ENCODE results near the gene SYNE1.

SYNE1 gene

GRCh38 chr6:152123076-152123475 is 514.1 kb downstream of the SYNE1 start:
- no peak for DNase-seq

GRCh38 chr6:152122434-152122833 is 514.7 kb downstream of the SYNE1 start:
- DNase-seq: no peak

- DNase-seq: no peak
These were observed 515.3 kb downstream of the SYNE1 start for GRCh38 chr6:152121910-152122309.

- no peak for DNase-seq
These were observed 517.3 kb downstream of the SYNE1 start for GRCh38 chr6:152119831-152120230.

- no peak for DNase-seq
These were observed 518.5 kb downstream of the SYNE1 start for GRCh38 chr6:152118678-152119077.

GRCh38 chr6:152118224-152118623 is 518.9 kb downstream of the SYNE1 start:
- DNase-seq: no peak

- peak; percentile 12 for DNase-seq
These were observed 519.7 kb downstream of the SYNE1 start for GRCh38 chr6:152117156-152118133.

GRCh38 chr6:152112491-152113261 is 524.5 kb downstream of the SYNE1 start:
- DNase-seq: no peak

GRCh38 chr6:152110886-152111820 is 526.0 kb downstream of the SYNE1 start:
- DNase-seq: no peak

- no peak for DNase-seq
These were observed 529.2 kb downstream of the SYNE1 start for GRCh38 chr6:152107973-152108372.

- DNase-seq: no peak
These were observed 537.0 kb downstream of the SYNE1 start for GRCh38 chr6:152100183-152100618.

- DNase-seq: no peak
These were observed 537.5 kb downstream of the SYNE1 start for GRCh38 chr6:152099446-152100182.

- DNase-seq: no peak
These were observed 538.5 kb downstream of the SYNE1 start for GRCh38 chr6:152098683-152099082.

- DNase-seq: no peak
These were observed 540.2 kb downstream of the SYNE1 start for GRCh38 chr6:152096863-152097496.

GRCh38 chr6:152094992-152095592 is 542.1 kb downstream of the SYNE1 start:
- DNase-seq: peak; percentile 38

- DNase-seq: no peak
These were observed 542.9 kb downstream of the SYNE1 start for GRCh38 chr6:152094276-152094675.

- no peak for DNase-seq
These were observed 543.5 kb downstream of the SYNE1 start for GRCh38 chr6:152093711-152094110.

GRCh38 chr6:152091851-152092341 is 545.3 kb downstream of the SYNE1 start:
- no peak for DNase-seq

- no peak for DNase-seq
These were observed 546.0 kb downstream of the SYNE1 start for GRCh38 chr6:152091201-152091600.

GRCh38 chr6:152089992-152090391 is 547.2 kb downstream of the SYNE1 start:
- DNase-seq: no peak

GRCh38 chr6:152087701-152088100 is 549.5 kb downstream of the SYNE1 start:
- no peak for DNase-seq

All from activated CD4-positive, alpha-beta T cell treated with anti-CD3 and anti-CD28 coated beads, Interleukin-2, amount 50 U/mL, for 16 hours (primary cell).